Uterus (tissue), 4 donors: ENCODE results near the gene FGFRL1. TPM values are rescaled to one million over a fixed set of nuclear protein-coding genes. Genes with fewer than 3 reads are reported as not detected.

Source experiments
- DNase-seq, 2 donors: peaks; one replicate each; pipeline ENCODE4 v3.0.0-alpha.2; 2019 to 2020
- H3K27ac ChIP-seq, 2 donors: fragments of 200-600 bp; sonication (generic); 1 replicate in 1 of 2; 2 replicates in 1 of 2; pipeline ENCODE4 v1.5.1; 2016 to 2018
- H3K27me3 ChIP-seq, 2 donors: fragments of 200-600 bp; sonication (generic); one replicate each; pipeline ENCODE4 v1.5.1; 2018 to 2019; ENCODE audit warnings: control low read depth in 1 of 2
- H3K36me3 ChIP-seq, 2 donors: fragments of 200-600 bp; sonication (generic); one replicate each; pipeline ENCODE4 v1.5.1; 2019; ENCODE audit warnings: control low read depth in 1 of 2
- H3K4me1 ChIP-seq, 2 donors: fragments of 200-600 bp; sonication (generic); one replicate each; pipeline ENCODE4 v1.5.1; 2018 to 2019; ENCODE audit warnings: control low read depth in 1 of 2
- H3K4me3 ChIP-seq, 2 donors: fragments of 200-600 bp; sonication (generic); 1 replicate in 1 of 2; 2 replicates in 1 of 2; pipeline ENCODE4 v1.5.1; 2018 to 2019; ENCODE audit warnings: mild to moderate bottlenecking in 1 of 2
- H3K9me3 ChIP-seq, 2 donors: fragments of 200-600 bp; sonication (generic); one replicate each; pipeline ENCODE4 v1.5.1; 2019; ENCODE audit warnings: control low read depth in 1 of 2
- POLR2A ChIP-seq, 2 donors: fragments of 450-650 bp; IDR thresholded peaks; one replicate each; pipeline ENCODE4 v1.6.1; 2016; ENCODE audit warnings: antibody characterized with exemption in 2 of 2, mild to moderate bottlenecking in 1 of 2, moderate library complexity in 1 of 2
- intact Hi-C: fragments of 100-400 bp; cut with DNase I; formaldehyde crosslinking; loops from one replicate; pipeline ENCODE4 v1.15.1; 2023; ENCODE audit warnings: low total_unique reads
- total RNA-seq, 4 donors: library from RNA; depleted of rRNA in 3 of 4; stranded (reverse); fragments of >200 nt in 3 of 4; gene quantifications; one replicate each; pipeline versions ENCODE4 v1.1.0 to v1.2.4, GENCODE V29; 2014 to 2023
- TF ChIP-seq, protein P1 (sequence below), 4 experiments: fragments of 200-600 bp in 2 of 4; fragments of 450-650 bp in 2 of 4; sonication (generic) in 2 of 4; IDR thresholded peaks; one replicate each; pipeline ENCODE4 v1.5.1; 2016 to 2019; ENCODE audit warnings: antibody characterized with exemption in 4 of 4, mild to moderate bottlenecking in 2 of 4, moderate library complexity in 1 of 4
- donor health status: DM: yes; HTN: yes; CAD: no.

FGFRL1 gene
- total RNA-seq, 4 donors from 2014 or later: 2.8 to 24.8 (median 13.9) TPM

DNA sequence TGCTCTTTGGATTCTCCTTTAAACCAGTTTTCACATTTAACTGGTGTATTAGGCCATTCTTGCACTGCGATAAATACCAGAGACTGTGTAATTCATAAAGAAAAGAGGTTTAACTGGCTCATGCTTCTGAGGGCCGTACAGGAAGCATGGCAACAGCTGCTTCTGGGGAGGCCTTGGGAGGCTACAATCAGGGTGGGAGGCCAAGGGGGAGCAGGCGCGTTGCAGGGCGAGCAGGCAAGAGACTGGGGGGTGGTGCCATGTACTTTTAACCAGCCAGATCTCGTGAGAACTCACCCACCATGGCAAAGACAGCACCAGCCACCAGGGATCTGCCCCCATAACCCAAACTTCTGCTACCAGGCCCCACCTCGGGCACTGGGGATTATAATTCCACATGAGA, 63.8 kb downstream of the FGFRL1 start:
- Histone ChIP-seq H3K27me3 (peaks cover 0 to 4% of the 10 kb centered on the region in 2 donors), H3K36me3 (no peaks in the 10 kb centered on the region), H3K4me1 (no peaks in the 10 kb centered on the region), H3K27ac (no peak overlapping the region), H3K4me3 (no peak overlapping the region), H3K9me3 (no peaks in the 10 kb centered on the region)
- intact Hi-C loops: no loop called here
- DNase-seq: no peak
- no peak for TF ChIP-seq POLR2A (IDR thresholded peaks at IDR 0.05)
- TF ChIP-seq, protein P1, sequence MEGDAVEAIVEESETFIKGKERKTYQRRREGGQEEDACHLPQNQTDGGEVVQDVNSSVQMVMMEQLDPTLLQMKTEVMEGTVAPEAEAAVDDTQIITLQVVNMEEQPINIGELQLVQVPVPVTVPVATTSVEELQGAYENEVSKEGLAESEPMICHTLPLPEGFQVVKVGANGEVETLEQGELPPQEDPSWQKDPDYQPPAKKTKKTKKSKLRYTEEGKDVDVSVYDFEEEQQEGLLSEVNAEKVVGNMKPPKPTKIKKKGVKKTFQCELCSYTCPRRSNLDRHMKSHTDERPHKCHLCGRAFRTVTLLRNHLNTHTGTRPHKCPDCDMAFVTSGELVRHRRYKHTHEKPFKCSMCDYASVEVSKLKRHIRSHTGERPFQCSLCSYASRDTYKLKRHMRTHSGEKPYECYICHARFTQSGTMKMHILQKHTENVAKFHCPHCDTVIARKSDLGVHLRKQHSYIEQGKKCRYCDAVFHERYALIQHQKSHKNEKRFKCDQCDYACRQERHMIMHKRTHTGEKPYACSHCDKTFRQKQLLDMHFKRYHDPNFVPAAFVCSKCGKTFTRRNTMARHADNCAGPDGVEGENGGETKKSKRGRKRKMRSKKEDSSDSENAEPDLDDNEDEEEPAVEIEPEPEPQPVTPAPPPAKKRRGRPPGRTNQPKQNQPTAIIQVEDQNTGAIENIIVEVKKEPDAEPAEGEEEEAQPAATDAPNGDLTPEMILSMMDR (IDR thresholded peaks at IDR 0.05): no peak

DNA sequence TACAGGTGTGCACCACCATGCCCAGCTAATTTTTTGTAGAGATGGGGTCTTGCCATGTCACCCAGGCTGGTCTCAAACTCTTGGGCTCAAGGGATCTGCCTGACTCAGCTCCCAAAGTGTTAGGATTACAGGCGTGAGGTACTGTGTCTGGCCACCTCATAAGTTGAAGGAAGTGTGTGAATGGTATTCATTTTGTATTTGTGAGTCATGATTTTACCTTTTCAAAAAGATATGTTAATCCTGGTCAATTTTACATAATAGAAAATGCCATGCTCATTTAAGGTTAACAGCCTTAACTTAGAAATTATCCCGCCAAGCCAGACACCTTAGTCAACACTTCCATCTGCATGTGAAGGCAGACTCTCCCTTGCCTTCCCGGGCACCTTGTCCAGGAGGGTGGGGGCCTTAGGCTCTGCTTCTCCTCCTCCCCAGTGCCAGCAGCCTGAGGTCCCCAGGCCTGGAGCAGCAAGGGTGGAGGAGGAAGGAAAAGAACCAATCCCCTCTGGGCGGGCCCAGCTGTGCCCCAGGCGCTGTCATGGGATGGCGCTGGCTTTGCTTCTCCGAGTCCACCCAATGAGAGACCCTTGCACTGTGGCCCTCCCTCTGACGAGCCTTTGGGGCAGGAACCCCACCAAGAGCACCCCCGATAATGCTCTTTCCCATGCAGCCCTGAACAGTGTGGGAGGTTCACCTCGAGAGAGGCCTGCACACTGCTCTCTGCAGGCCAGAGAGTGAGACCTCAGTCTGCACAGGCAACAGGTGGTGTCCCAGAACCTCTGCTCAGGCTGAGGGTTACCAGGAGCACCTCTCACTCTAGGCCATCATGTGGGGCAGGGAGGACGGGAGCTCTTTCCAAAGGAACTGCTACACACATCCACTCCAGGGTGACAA, 64.6 kb downstream of the FGFRL1 start:
- Histone ChIP-seq H3K27ac (no peak overlapping the region), H3K9me3 (no peaks in the 10 kb centered on the region), H3K4me1 (no peaks in the 10 kb centered on the region), H3K36me3 (no peaks in the 10 kb centered on the region), H3K27me3 (no peaks in the 10 kb centered on the region), H3K4me3 (no peak overlapping the region)
- no peak for DNase-seq
- TF ChIP-seq, protein P1 (IDR thresholded peaks at IDR 0.05): no peak
- TF ChIP-seq POLR2A (IDR thresholded peaks at IDR 0.05): no peak
- intact Hi-C loops: no loop called here

Other genes with a start within 250 kb of the FGFRL1 start
- 10 to 100 TPM in 1 of 4 donors, 1 to 10 TPM in 1, under 1 TPM in 2; 0.14 to 15.1 (median 2.0) TPM for gene CPLX1, start 185.5 kb upstream of the FGFRL1 start, total RNA-seq
- 1,000 to 10,000 TPM in 1 of 4 donors, 100 to 1,000 TPM in 1, 10 to 100 TPM in 2; 50.6 to 1,098 (median 104) TPM for gene GAK, start 79.3 kb upstream of the FGFRL1 start, total RNA-seq
- gene TMEM175, start 79.2 kb upstream of the FGFRL1 start, total RNA-seq: 10 to 100 TPM in 3 of 4 donors, 1 to 10 TPM in 1; 9.9 to 39.7 (median 26.3) TPM
- gene DGKQ, start 38.1 kb upstream of the FGFRL1 start, total RNA-seq: 10 to 100 TPM in 2 of 4 donors, 1 to 10 TPM in 2; 1.2 to 12.7 (median 10.1) TPM
- gene IDUA, start 24.6 kb upstream of the FGFRL1 start, total RNA-seq: 10 to 100 TPM in 2 of 4 donors, 1 to 10 TPM in 2; 2.8 to 45.8 (median 9.9) TPM
- gene SLC26A1, start 18.2 kb upstream of the FGFRL1 start, total RNA-seq: under 1 TPM in 2 of 4 donors, not detected in 2; 0.07 to 0.12 TPM
- 10 to 100 TPM in 1 of 4 donors, 1 to 10 TPM in 2, under 1 TPM in 1; 0.77 to 13.5 (median 5.2) TPM for gene RNF212, start 101.9 kb downstream of the FGFRL1 start, total RNA-seq
- 100 to 1,000 TPM in 2 of 4 donors, 10 to 100 TPM in 2; 60.6 to 262 (median 115) TPM for gene SPON2, start 161.0 kb downstream of the FGFRL1 start, total RNA-seq
- gene CTBP1, start 237.5 kb downstream of the FGFRL1 start, total RNA-seq: 100 to 1,000 TPM; 104 to 193 (median 162) TPM